ENCODE data around the gene TMEM134.

The TMEM134 gene

DNA sequence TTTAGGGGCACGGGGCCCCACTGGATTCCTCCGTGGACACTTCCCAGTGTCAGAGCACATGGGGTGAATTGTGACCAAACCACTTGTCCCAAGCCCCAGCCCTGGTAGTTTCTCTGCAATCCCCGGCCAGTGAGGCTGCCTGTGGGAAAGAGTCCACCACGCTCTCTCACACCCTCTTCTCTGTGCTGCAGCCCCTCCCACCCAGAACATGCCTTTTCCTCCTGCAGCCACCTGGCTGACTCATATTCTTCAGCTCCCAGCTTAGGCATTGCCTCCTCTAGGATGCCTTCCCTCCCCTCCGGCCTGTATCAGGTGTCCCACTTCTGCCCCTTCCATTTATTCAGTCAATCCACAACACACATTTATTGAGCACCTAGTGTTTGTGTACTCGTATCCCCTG is 46.2 kb downstream of the TMEM134 start:
- DNase-seq (ENCODE audit: low spot score), result no peak

- no peak for DNase-seq (ENCODE audit: low spot score)
These were observed 47.5 kb downstream of the TMEM134 start for GRCh38 chr11:67421430-67422031.

- peak; percentile 99 for DNase-seq (ENCODE audit: low spot score)
These were observed 48.2 kb downstream of the TMEM134 start for GRCh38 chr11:67420646-67421429.

DNA sequence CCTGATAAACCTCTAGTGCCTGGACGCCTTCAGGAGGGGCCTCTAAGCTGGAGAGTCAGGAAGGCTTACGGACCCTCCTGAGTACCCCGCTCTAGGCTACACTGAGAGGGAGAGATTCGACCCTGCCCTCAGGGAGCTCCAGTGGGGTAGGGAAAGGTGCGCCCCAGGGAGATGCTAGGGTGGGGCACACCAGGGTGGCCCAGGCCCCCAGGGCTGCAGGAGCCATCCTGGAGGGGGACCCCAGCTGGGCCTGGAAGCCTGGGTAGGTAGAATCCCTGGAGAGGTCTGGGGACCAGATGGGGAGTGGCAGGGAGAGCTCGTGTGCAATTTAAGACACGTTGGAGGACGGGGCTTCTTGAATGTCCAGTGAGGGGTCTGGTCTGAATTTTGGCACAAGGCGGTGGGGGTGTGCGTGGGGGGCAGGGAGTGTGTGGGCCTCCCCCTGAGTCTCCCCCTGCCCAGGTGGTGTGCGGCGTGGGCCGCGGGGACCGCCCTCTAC is 48.9 kb downstream of the TMEM134 start:
- no peak for DNase-seq (ENCODE audit: low spot score)

DNA sequence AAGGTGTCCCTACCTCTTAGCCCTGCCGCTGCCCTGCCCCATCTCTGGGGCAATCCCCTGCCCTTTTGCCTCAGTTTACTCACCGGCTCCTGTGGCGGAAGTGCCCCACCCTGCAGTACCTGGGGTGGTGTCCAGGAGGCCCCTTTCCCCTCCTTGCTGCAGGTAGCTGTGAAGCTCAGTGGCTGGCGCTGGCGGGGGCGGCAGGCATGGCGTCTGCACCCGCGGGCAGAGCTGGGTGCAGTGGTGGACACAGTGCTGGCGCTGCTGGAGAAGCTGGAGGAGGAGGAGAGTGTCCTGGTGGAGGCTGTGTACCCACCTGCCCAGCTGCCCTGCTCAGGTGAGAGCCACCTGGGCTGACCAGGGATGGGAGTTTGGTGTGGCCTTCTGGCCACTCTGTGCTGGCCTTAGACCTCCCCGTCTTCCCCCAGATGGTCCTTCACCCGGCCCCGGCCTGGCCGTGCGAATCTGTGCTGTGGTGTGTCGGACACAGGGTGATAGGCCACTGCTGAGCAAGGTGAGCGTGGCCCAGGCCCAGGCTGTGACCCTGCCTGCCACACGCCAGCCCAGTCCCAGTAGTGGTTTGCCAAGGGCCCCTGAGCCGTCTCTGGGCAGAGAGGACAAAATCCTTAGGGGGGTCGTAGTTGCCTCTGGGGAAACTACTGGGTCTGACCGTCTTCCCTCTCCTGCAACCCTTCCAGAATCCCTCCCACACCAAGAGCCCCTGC is 49.6 kb downstream of the TMEM134 start:
- DNase-seq (ENCODE audit: low spot score), result no peak

DNA sequence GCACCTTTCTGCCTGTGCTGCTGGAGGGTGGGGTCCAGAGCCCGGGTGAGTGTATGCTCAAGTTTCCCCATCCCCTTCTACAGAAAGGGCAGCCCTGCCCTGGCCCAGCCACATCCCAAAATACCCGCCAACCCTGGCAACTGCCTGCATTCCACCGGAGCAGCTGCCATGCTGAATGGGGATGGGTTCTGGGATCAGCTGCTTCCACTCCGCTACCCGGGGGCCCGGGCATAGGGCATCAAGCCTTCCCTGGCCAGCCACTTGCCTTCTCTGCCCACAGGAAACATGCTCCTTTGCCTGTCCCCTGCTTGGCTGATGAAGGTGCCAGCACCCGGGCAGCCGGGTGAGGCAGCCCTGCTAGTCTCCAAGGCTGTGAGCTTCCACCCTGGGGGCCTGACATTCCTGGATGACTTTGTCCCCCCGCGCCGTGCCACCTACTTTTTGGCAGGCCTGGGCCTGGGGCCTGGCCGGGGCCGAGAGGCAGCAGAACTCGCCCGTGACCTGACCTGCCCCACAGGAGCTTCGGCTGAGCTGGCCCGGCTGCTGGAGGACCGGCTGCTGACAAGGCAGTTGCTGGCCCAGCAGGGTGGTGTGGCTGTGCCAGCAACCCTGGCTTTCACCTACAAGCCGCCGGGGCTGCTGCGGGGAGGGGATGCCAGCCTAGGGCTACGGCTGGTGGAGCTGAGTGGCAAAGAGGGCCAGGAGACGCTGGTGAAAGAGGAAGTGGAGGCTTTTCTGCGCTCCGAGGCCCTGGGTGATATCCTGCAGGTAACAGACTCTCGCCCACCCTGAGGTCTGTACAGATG is 50.4 kb downstream of the TMEM134 start:
- DNase-seq (ENCODE audit: low spot score), result no peak

GRCh38 chr11:67417425-67417824 is 51.6 kb downstream of the TMEM134 start:
- no peak for DNase-seq (ENCODE audit: low spot score)

GRCh38 chr11:67416416-67417335 is 52.4 kb downstream of the TMEM134 start:
- DNase-seq (ENCODE audit: low spot score), result no peak

- DNase-seq (ENCODE audit: low spot score), result no peak
These were observed 53.3 kb downstream of the TMEM134 start, which contains the start of gene CARNS1 for GRCh38 chr11:67415501-67416304. TSS of gene CARNS1 (plus strand) at chr11:67415678. CDS start at chr11:67416200, 522 bp downstream.

DNA sequence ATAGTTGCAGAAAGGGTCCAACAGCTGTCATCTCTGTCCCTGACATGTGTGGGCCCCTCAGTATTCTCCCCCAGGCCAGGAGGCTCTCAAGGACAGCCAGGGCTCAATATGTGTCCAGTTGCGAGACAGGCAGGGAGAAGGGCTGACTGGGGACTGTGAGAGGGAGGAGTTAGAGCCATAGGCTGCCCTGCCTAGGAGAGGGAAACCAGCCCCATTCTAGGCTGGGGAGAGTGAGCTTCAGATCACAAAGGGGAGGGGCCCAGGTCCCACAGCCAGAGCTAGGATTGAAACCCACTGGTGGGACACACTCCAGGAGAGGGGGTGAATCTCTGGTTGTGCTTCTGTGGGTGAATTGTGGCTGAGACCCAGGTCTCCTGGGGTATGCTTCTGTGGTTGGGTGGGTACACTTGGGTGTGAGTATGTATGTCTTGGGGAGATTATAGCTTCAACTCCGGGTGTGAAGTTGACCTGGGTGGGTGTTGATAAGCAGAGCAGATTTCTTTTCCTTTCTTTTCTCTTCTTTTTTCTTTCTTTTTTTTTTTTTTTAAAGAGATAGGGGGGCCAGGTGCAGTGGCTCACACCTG is 55.7 kb downstream of the TMEM134 start:
- no peak for DNase-seq (ENCODE audit: low spot score)

DNA sequence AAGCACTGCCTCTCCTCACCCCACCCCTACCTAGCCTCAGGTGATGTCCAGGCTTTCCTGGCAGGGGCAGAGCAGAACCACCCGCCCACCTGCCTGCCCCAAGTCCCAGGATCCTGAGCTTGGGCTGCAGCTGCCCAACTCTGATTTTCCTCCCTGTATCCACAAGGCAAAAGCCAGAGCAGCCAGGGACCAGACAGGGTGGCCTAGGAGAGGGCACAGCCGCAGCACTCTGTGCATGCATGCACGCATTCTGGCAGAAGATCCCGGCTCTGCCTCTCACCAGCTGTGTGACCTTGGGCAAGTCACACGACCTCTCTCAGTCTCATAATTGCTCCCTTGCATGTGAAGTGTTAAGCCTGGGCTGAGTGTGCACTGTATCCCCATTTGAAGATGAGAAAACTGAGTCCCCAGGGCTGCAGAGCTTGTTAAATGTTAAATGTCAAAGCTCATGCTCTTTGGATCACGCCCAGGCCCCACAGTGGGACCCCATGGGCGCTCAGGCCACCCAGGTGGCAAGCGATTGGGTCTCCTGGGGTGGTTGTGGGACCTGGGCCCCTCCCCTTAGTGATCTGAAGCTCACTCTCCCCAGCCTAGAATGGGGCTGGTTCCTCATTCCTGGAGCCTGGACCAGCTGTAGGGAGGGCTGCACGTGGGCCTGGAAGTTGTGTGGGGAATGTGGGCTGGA is 56.4 kb downstream of the TMEM134 start:
- no peak for DNase-seq (ENCODE audit: low spot score)

GRCh38 chr11:67411785-67412152 is 57.3 kb downstream of the TMEM134 start:
- no peak for DNase-seq (ENCODE audit: low spot score)

All from GM03348 (cell line).